HEK293 (cell line): ENCODE results near the gene CDC20.

Experiments used
- CTCF ChIA-PET: fragments of 350-600 bp; formaldehyde crosslinking; extraction: SDS; loops from one replicate; lab custom pipeline; 2021; ENCODE audit warnings: antibody characterized with exemption; lab: Yijun Ruan, JAX
- POLR2A ChIA-PET: fragments of 300-600 bp; formaldehyde crosslinking; extraction: SDS; loops from one replicate; lab custom pipeline; 2020; ENCODE audit warnings: antibody characterized with exemption, inconsistent platforms; lab: Yijun Ruan, JAX
- H3K27ac ChIP-seq: fragments of 200-500 bp; sonication (Bioruptor generic); 2 replicates; pipeline ENCODE4 v1.5.1; 2014; ENCODE audit warnings: low read depth, low read length, control low read depth, inconsistent platforms; ENCODE audit errors: extremely low read depth
- H3K36me3 ChIP-seq, 2 experiments: fragments of 200-500 bp in 1 of 2; sonication (Bioruptor generic) in 1 of 2; 1 replicate in 1 of 2; 2 replicates in 1 of 2; pipeline ENCODE4 v1.5.1; 2014 to 2017; ENCODE audit warnings: inconsistent platforms in 2 of 2, low read length in 2 of 2; ENCODE audit not compliant: control insufficient read depth in 2 of 2, insufficient read depth in 1 of 2
- H3K4me1 ChIP-seq: fragments of 200-500 bp; sonication (Bioruptor generic); 2 replicates; pipeline ENCODE4 v1.5.1; 2014; ENCODE audit warnings: mild to moderate bottlenecking, low read length, inconsistent platforms; ENCODE audit not compliant: control insufficient read depth, insufficient read depth
- H3K4me3 ChIP-seq: 2 replicates; pipeline ENCODE4 v1.5.1; 2011; ENCODE audit warnings: low read depth, mild to moderate bottlenecking, control low read depth, low read length, moderate library complexity
- H3K9me3 ChIP-seq: fragments of 200-500 bp; sonication (Bioruptor generic); 2 replicates; pipeline ENCODE4 v1.5.1; 2014; ENCODE audit warnings: low read depth, low read length, inconsistent platforms; ENCODE audit not compliant: control insufficient read depth, insufficient read depth
- ELK4 ChIP-seq: IDR thresholded peaks from 2 replicates; pipeline ENCODE4 v1.6.1; 2011; ENCODE audit warnings: mild to moderate bottlenecking, low read depth, low read length, borderline replicate concordance
- GLIS1 ChIP-seq: fragments of 450-650 bp; formaldehyde crosslinking; IDR thresholded peaks from 2 replicates; pipeline ENCODE4 v1.5.1; 2016; ENCODE audit warnings: missing biosample characterization, missing genetic modification characterization
- IKZF3 ChIP-seq: fragments of 450-650 bp; IDR thresholded peaks from 2 replicates; pipeline ENCODE4 v1.5.0; 2018; ENCODE audit warnings: missing biosample characterization, mild to moderate bottlenecking, missing genetic modification characterization, moderate library complexity
- MYNN ChIP-seq: fragments of 450-650 bp; formaldehyde crosslinking; IDR thresholded peaks from 2 replicates; pipeline ENCODE4 v1.5.1; 2016; ENCODE audit warnings: missing biosample characterization, missing genetic modification characterization, borderline replicate concordance
- PRDM6 ChIP-seq: fragments of 450-650 bp; formaldehyde crosslinking; IDR thresholded peaks from 2 replicates; pipeline ENCODE4 v1.5.1; 2017; ENCODE audit warnings: missing biosample characterization, missing genetic modification characterization
- SP7 ChIP-seq: fragments of 450-650 bp; formaldehyde crosslinking; IDR thresholded peaks from 2 replicates; pipeline ENCODE4 v1.5.1; 2016; ENCODE audit warnings: missing biosample characterization, missing genetic modification characterization
- WT1 ChIP-seq: fragments of 450-650 bp; formaldehyde crosslinking; IDR thresholded peaks from 2 replicates; pipeline ENCODE4 v1.5.1; 2016; ENCODE audit warnings: missing biosample characterization, missing genetic modification characterization
- ZFP3 ChIP-seq: fragments of 450-650 bp; formaldehyde crosslinking; IDR thresholded peaks from 2 replicates; pipeline ENCODE4 v1.5.1; 2016; ENCODE audit warnings: low read depth, missing biosample characterization, missing genetic modification characterization
- ZIC2 ChIP-seq: fragments of 450-650 bp; formaldehyde crosslinking; IDR thresholded peaks from 2 replicates; pipeline ENCODE4 v1.5.1; 2016; ENCODE audit warnings: missing biosample characterization, missing genetic modification characterization
- ZNF132 ChIP-seq: fragments of 450-650 bp; formaldehyde crosslinking; IDR thresholded peaks from 2 replicates; pipeline ENCODE4 v1.5.1; 2017; ENCODE audit warnings: missing biosample characterization, missing genetic modification characterization, borderline replicate concordance
- ZNF146 ChIP-seq: fragments of 450-650 bp; formaldehyde crosslinking; IDR thresholded peaks from 2 replicates; pipeline ENCODE4 v1.5.1; 2016; ENCODE audit warnings: missing biosample characterization, missing genetic modification characterization
- ZNF169 ChIP-seq: fragments of 450-650 bp; formaldehyde crosslinking; IDR thresholded peaks from 2 replicates; pipeline ENCODE4 v1.5.1; 2016; ENCODE audit warnings: missing biosample characterization, missing genetic modification characterization
- ZNF175 ChIP-seq: fragments of 450-650 bp; formaldehyde crosslinking; IDR thresholded peaks from 2 replicates; pipeline ENCODE4 v1.5.1; 2016; ENCODE audit warnings: missing biosample characterization, missing genetic modification characterization
- ZNF18 ChIP-seq: fragments of 450-650 bp; formaldehyde crosslinking; IDR thresholded peaks from 2 replicates; pipeline ENCODE4 v1.5.1; 2016; ENCODE audit warnings: missing biosample characterization, missing genetic modification characterization
- ZNF184 ChIP-seq: fragments of 450-650 bp; IDR thresholded peaks from 2 replicates; pipeline ENCODE4 v1.5.1; 2018; ENCODE audit warnings: missing biosample characterization, mild to moderate bottlenecking, missing genetic modification characterization
- ZNF341 ChIP-seq: fragments of 450-650 bp; formaldehyde crosslinking; IDR thresholded peaks from 2 replicates; pipeline ENCODE4; 2016; ENCODE audit warnings: low read depth, missing biosample characterization, missing genetic modification characterization
- ZNF362 ChIP-seq: fragments of 450-650 bp; formaldehyde crosslinking; IDR thresholded peaks from 2 replicates; pipeline ENCODE4 v1.5.1; 2016; ENCODE audit warnings: missing biosample characterization, missing genetic modification characterization
- ZNF621 ChIP-seq: fragments of 450-650 bp; formaldehyde crosslinking; IDR thresholded peaks from 2 replicates; pipeline ENCODE4 v1.5.1; 2017; ENCODE audit warnings: missing biosample characterization, missing genetic modification characterization
- ZNF654 ChIP-seq: fragments of 450-650 bp; formaldehyde crosslinking; IDR thresholded peaks from 2 replicates; pipeline ENCODE4 v1.5.1; 2016; ENCODE audit warnings: low read depth, missing biosample characterization, missing genetic modification characterization
- ZSCAN30 ChIP-seq: fragments of 450-650 bp; IDR thresholded peaks from 2 replicates; pipeline ENCODE4 v1.5.1; 2018; ENCODE audit warnings: missing biosample characterization, mild to moderate bottlenecking, missing genetic modification characterization, moderate library complexity
- ZXDB ChIP-seq: fragments of 450-650 bp; formaldehyde crosslinking; IDR thresholded peaks from 2 replicates; pipeline ENCODE4 v1.5.1; 2016; ENCODE audit warnings: missing biosample characterization, missing genetic modification characterization
- TF ChIP-seq, protein P1 (sequence below): sonication (generic); formaldehyde crosslinking; IDR thresholded peaks from 2 replicates; pipeline ENCODE4 v1.8.1; 2022; ENCODE audit warnings: mild to moderate bottlenecking, moderate library complexity, missing genetic modification reagents
- TF ChIP-seq, protein P2 (sequence below): fragments of 450-650 bp; formaldehyde crosslinking; IDR thresholded peaks from 2 replicates; pipeline ENCODE4 v1.5.0; 2017; ENCODE audit warnings: missing biosample characterization, missing genetic modification characterization, borderline replicate concordance
- TF ChIP-seq, protein P3 (sequence below): fragments of 450-650 bp; formaldehyde crosslinking; IDR thresholded peaks from 2 replicates; pipeline ENCODE4 v1.5.1; 2016; ENCODE audit warnings: missing biosample characterization, missing genetic modification characterization
- TF ChIP-seq, protein P4 (sequence below): fragments of 450-650 bp; formaldehyde crosslinking; IDR thresholded peaks from 2 replicates; pipeline ENCODE4 v1.5.1; 2016; ENCODE audit warnings: missing biosample characterization, missing genetic modification characterization

Gene CDC20

DNA sequence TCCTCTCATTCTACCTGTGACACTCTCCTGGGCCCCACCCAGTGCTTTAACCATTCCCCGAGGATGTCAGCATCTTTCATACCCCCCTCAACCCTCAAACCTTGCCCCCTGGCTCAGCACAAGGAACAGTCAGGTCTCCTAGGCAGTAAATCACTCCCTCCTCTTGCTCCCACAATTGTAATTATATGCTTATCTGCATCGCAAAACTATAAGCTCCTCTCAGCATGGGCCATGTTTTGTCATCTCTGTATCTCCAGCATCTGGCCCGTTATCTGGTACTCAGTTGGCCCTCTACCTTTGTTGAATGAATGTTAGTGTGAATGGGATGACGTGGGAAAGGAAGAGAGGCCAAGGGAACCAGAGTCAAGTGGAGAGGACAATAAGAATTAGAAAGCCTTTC lies 11.8 kb downstream of the CDC20 start (continued):
- TF ChIP-seq, protein P1, sequence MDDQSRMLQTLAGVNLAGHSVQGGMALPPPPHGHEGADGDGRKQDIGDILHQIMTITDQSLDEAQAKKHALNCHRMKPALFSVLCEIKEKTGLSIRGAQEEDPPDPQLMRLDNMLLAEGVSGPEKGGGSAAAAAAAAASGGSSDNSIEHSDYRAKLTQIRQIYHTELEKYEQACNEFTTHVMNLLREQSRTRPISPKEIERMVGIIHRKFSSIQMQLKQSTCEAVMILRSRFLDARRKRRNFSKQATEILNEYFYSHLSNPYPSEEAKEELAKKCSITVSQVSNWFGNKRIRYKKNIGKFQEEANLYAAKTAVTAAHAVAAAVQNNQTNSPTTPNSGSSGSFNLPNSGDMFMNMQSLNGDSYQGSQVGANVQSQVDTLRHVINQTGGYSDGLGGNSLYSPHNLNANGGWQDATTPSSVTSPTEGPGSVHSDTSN (CRISPR knock-in tag) = no peak
- TF ChIP-seq, protein P2, sequence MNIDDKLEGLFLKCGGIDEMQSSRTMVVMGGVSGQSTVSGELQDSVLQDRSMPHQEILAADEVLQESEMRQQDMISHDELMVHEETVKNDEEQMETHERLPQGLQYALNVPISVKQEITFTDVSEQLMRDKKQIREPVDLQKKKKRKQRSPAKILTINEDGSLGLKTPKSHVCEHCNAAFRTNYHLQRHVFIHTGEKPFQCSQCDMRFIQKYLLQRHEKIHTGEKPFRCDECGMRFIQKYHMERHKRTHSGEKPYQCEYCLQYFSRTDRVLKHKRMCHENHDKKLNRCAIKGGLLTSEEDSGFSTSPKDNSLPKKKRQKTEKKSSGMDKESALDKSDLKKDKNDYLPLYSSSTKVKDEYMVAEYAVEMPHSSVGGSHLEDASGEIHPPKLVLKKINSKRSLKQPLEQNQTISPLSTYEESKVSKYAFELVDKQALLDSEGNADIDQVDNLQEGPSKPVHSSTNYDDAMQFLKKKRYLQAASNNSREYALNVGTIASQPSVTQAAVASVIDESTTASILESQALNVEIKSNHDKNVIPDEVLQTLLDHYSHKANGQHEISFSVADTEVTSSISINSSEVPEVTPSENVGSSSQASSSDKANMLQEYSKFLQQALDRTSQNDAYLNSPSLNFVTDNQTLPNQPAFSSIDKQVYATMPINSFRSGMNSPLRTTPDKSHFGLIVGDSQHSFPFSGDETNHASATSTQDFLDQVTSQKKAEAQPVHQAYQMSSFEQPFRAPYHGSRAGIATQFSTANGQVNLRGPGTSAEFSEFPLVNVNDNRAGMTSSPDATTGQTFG (tag by site-specific recombination) = no peak
- peak; percentile 98 for TF ChIP-seq GLIS1 (tag by site-specific recombination)
- no peak for TF ChIP-seq ZNF654 (tag by site-specific recombination)
- peak; percentile 45; the same call in 1 of the 2 replicates for TF ChIP-seq IKZF3 (tag by site-specific recombination)
- TF ChIP-seq ZSCAN30 (tag by site-specific recombination) = no peak
- peak; percentile 35; the same call in 1 of the 2 replicates for TF ChIP-seq ZXDB (tag by site-specific recombination)
- no peak for TF ChIP-seq MYNN
- TF ChIP-seq ZNF18 (tag by site-specific recombination) = peak; percentile 88
- TF ChIP-seq, protein P3, sequence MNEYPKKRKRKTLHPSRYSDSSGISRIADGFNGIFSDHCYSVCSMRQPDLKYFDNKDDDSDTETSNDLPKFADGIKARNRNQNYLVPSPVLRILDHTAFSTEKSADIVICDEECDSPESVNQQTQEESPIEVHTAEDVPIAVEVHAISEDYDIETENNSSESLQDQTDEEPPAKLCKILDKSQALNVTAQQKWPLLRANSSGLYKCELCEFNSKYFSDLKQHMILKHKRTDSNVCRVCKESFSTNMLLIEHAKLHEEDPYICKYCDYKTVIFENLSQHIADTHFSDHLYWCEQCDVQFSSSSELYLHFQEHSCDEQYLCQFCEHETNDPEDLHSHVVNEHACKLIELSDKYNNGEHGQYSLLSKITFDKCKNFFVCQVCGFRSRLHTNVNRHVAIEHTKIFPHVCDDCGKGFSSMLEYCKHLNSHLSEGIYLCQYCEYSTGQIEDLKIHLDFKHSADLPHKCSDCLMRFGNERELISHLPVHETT = no peak
- peak; percentile 97 for TF ChIP-seq SP7 (tag by site-specific recombination)
- TF ChIP-seq, protein P4, sequence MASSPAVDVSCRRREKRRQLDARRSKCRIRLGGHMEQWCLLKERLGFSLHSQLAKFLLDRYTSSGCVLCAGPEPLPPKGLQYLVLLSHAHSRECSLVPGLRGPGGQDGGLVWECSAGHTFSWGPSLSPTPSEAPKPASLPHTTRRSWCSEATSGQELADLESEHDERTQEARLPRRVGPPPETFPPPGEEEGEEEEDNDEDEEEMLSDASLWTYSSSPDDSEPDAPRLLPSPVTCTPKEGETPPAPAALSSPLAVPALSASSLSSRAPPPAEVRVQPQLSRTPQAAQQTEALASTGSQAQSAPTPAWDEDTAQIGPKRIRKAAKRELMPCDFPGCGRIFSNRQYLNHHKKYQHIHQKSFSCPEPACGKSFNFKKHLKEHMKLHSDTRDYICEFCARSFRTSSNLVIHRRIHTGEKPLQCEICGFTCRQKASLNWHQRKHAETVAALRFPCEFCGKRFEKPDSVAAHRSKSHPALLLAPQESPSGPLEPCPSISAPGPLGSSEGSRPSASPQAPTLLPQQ (tag by site-specific recombination) = 0 out of 2 replicates have a peak, but pooled peaks have one; percentile 22
- TF ChIP-seq PRDM6 (tag by site-specific recombination) = 0 out of 2 replicates have a peak, but pooled peaks have one; percentile 18
- TF ChIP-seq ZNF175 (tag by site-specific recombination) = no peak

DNA sequence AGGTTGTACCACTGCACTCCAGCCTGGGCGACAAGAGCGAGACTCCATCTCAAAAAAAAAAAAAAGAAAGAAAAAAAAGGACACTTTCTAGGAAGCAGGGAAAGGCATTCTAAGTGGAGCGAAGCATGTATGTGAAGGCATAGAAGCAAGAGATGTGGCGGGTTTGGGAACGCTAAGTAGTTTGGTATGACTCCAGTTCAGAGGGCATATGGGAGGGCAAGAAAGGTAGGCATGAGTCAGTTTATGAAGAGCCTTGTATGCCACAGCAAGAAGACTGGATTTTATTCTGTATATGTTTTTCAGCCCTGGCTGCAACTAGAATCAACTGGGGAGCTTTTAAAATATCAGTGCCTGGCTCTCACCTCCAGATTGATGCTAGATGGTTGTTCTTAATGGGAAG lies 13.4 kb downstream of the CDC20 start:
- CTCF ChIA-PET = no interaction called here
- peaks cover 6% of the 10 kb centered on the region; the same call in 1 of the 2 replicates for H3K4me1 ChIP-seq
- POLR2A ChIA-PET = interaction anchor here (0.9 kb wide), 1 partner anchor 12 kb away, joined by 5 read pairs; no protein-coding TSS in a partner anchor

More for the DNA sequence above, 13.4 kb downstream of the CDC20 start:
- TF ChIP-seq ZNF362 (tag by site-specific recombination) (no peak), ELK4 (no peak), ZFP3 (no peak), WT1 (tag by site-specific recombination) (no peak), ZNF146 (no peak), ZNF621 (tag by site-specific recombination) (no peak), ZNF184 (no peak), ZIC2 (tag by site-specific recombination) (no peak), ZNF341 (tag by site-specific recombination) (no peak), ZNF169 (no peak), ZNF132 (no peak)
- no peak overlapping the region for H3K27ac ChIP-seq
- no peaks in the 10 kb centered on the region for H3K36me3 ChIP-seq
- no peaks in the 10 kb centered on the region for H3K9me3 ChIP-seq
- no peak overlapping the region for H3K4me3 ChIP-seq
